Adrenal gland (tissue), 12 donors: ENCODE results near the gene CDH16. TPM values are rescaled to one million over a fixed set of nuclear protein-coding genes. Genes with fewer than 3 reads are reported as not detected.

Experiments
- DNase-seq, 7 donors: peaks; one replicate each; pipeline ENCODE4 v3.0.0-alpha.2; 2019 to 2020
- H3K27ac ChIP-seq, 5 donors: fragments of 200-600 bp; sonication (generic) in 4 of 5; 1 replicate in 3 of 5; 2 replicates in 2 of 5; pipeline versions ENCODE4 v1.5.1 to v1.8.0; 2016 to 2020; ENCODE audit warnings: mild to moderate bottlenecking in 1 of 5
- H3K27me3 ChIP-seq: fragments of 200-600 bp; 2 replicates; pipeline ENCODE4 v1.8.0; 2021
- H3K36me3 ChIP-seq, 2 donors: fragments of 200-600 bp; replicated peaks in 1 of 2; 1 replicate in 1 of 2; 2 replicates in 1 of 2; pipeline versions ENCODE4 v1.5.1 to v1.8.0; 2018 to 2022
- H3K4me1 ChIP-seq, 2 donors: fragments of 200-600 bp; replicated peaks in 1 of 2; 1 replicate in 1 of 2; 2 replicates in 1 of 2; pipeline versions ENCODE4 v1.5.1 to v1.8.0; 2018 to 2021
- H3K4me3 ChIP-seq, 4 donors: fragments of 200-600 bp; sonication (generic) in 3 of 4; one replicate each; pipeline ENCODE4 v1.5.1; 2016 to 2018
- H3K9me3 ChIP-seq, 3 donors: fragments of 200-600 bp; sonication (generic) in 1 of 3; replicated peaks in 1 of 3; 1 replicate in 2 of 3; 2 replicates in 1 of 3; pipeline versions ENCODE4 v1.5.1 to v1.8.0; 2016 to 2021
- POLR2A ChIP-seq, 2 donors: fragments of 450-650 bp; IDR thresholded peaks; one replicate each; pipeline ENCODE4 v1.6.1; 2017; ENCODE audit warnings: antibody characterized with exemption in 2 of 2, mild to moderate bottlenecking in 2 of 2, moderate library complexity in 1 of 2
- WGBS, 4 donors: extraction: QIAGEN DNeasy Blood & Tissue Kit in 2 of 4; methylation state at CpG; one replicate each; pipeline versions ENCODE4 v1.1.5 to v1.1.7; 2013 to 2017; 5-methylcytosine and 5-hydroxymethylcytosine counted together
- intact Hi-C, 2 donors: fragments of 100-400 bp; cut with DNase I; formaldehyde crosslinking; loops; one replicate each; pipeline versions ENCODE4 v1.14.1 to v1.15.0; 2022 to 2023
- polyA plus RNA-seq, 3 donors: library from polyadenylated mRNA; stranded (reverse); fragments of 200-250 nt in 2 of 3; fragments of 350-450 nt in 1 of 3; fragmentation: Illumina TruSeq in 1 of 3; extraction: RNeasy Lipid Tissue Mini Kit (QIAGEN cat#74804) in 1 of 3; gene quantifications; one replicate each; pipeline ENCODE4 v1.2.3, GENCODE V29; 2013 to 2014
- total RNA-seq, 9 donors: library from RNA; depleted of rRNA in 4 of 9; stranded (reverse); fragments of >200 nt in 4 of 9; fragments of 120-200 nt in 1 of 9; fragmentation: NEBNext Ultra II Directional in 1 of 9; extraction: Animal tissue kit (Norgen Biotek cat#: 25700) in 1 of 9; gene quantifications; one replicate each; pipeline versions ENCODE4 v1.1.0 to v1.2.4, GENCODE V29; 2013 to 2023
- TF ChIP-seq, protein P1 (sequence below), 6 experiments: fragments of 450-650 bp in 4 of 6; fragments of 200-600 bp in 2 of 6; sonication (generic) in 1 of 6; IDR thresholded peaks; 1 replicate in 5 of 6; 2 replicates in 1 of 6; pipeline versions ENCODE4 v1.5.1 to v1.8.0; 2016 to 2021; ENCODE audit warnings: antibody characterized with exemption in 6 of 6, mild to moderate bottlenecking in 2 of 6, moderate library complexity in 1 of 6
- donor health status: healthy with polysubstance abuse.
- donor health status: Bipolar disorder and iron deficiency.
- donor health status: DM: yes; HTN: yes; CAD: no.
- donor health status: DM: no; HTN: no; CAD: no.
- donor health status: DM: no; HTN: no; CAD: no.
- donor health status: DM: yes; HTN: yes; CAD: no.

The CDH16 gene
- total and polyA plus RNA-seq, 12 donors: 0.69 TPM; not detected in 11

DNA sequence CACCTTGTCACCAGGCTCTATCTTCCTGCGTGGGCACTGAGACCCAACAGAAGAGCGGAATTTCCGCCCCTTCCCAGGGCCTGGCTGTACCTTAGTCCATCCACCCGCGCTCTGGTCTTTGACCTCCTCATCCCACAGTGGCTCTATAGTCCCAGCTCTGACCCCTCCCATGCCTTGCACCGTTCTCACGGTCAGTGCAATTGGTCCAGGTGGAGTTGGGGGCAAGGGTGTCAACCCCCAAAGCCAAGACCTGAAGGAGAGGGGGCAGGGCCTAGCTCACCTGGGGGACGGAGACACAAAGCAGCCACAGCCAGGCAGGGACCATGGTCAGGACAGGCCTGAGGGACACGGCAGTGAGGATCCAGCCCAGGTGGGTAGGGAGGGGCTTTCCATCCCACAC, 944 bp downstream of the CDH16 start:
- WGBS, 4 donors: 87 to 94% (median 91%) methylated on average over 7 to 9 of the region's 9 CpGs
- no peak for DNase-seq
- H3K9me3 ChIP-seq: no peaks in the 10 kb centered on the region
- H3K36me3 ChIP-seq: no peaks in the 10 kb centered on the region
- H3K4me1 ChIP-seq: peaks cover 0 to 1% of the 10 kb centered on the region in 2 donors
- H3K27ac ChIP-seq: no peak overlapping the region
- intact Hi-C loops: no loop called here
- TF ChIP-seq, protein P1, sequence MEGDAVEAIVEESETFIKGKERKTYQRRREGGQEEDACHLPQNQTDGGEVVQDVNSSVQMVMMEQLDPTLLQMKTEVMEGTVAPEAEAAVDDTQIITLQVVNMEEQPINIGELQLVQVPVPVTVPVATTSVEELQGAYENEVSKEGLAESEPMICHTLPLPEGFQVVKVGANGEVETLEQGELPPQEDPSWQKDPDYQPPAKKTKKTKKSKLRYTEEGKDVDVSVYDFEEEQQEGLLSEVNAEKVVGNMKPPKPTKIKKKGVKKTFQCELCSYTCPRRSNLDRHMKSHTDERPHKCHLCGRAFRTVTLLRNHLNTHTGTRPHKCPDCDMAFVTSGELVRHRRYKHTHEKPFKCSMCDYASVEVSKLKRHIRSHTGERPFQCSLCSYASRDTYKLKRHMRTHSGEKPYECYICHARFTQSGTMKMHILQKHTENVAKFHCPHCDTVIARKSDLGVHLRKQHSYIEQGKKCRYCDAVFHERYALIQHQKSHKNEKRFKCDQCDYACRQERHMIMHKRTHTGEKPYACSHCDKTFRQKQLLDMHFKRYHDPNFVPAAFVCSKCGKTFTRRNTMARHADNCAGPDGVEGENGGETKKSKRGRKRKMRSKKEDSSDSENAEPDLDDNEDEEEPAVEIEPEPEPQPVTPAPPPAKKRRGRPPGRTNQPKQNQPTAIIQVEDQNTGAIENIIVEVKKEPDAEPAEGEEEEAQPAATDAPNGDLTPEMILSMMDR (IDR thresholded peaks at IDR 0.05): no peak
- no peak for TF ChIP-seq POLR2A (IDR thresholded peaks at IDR 0.05)
- H3K4me3 ChIP-seq: no peak overlapping the region
- H3K27me3 ChIP-seq: no peaks in the 10 kb centered on the region

- Histone ChIP-seq H3K9me3 (no peaks in the 10 kb centered on the region), H3K4me1 (no peaks in the 10 kb centered on the region), H3K27ac (no peak overlapping the region), H3K27me3 (no peaks in the 10 kb centered on the region), H3K36me3 (no peaks in the 10 kb centered on the region), H3K4me3 (no peak overlapping the region)
- TF ChIP-seq, protein P1 (IDR thresholded peaks at IDR 0.05): no peak
- TF ChIP-seq POLR2A (IDR thresholded peaks at IDR 0.05): no peak
- intact Hi-C loops: no loop called here
- no peak for DNase-seq
- 82 to 86% (median 84%) methylated on average over 6 of the region's 6 CpGs for WGBS, 4 donors
Measured at GRCh38 chr16:66916518-66916917, 2.2 kb downstream of the CDH16 start.

GRCh38 chr16:66915041-66915440, 3.6 kb downstream of the CDH16 start:
- no peaks in the 10 kb centered on the region for H3K4me1 ChIP-seq
- no peak for TF ChIP-seq POLR2A (IDR thresholded peaks at IDR 0.05)
- TF ChIP-seq, protein P1 (IDR thresholded peaks at IDR 0.05): no peak
- intact Hi-C loops: no loop called here

DNA sequence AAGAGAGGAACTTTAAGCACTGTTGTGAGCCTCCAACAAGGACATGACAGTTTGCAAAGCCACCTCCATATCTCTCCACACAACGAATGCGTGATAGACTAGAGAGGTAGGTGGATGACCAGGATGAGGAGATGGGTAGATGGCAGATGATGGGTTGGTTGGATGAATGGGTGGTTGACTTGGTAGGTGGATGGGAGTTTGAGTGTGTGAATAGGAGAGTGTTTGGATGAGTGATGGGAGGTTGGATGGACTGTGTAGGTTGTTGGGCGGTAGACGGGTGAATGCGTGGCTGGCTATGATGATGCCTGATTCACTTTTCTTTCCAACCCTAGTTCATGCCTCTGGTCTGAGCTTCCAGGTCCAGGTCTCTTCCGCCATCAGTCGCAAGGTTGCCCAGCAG, 4.1 kb downstream of the CDH16 start:
- no peak overlapping the region for H3K27ac ChIP-seq
- H3K27me3 ChIP-seq: no peaks in the 10 kb centered on the region
- 93 to 98% (median 96%) methylated on average over 7 of the region's 7 CpGs for WGBS, 4 donors
- TF ChIP-seq, protein P1 (IDR thresholded peaks at IDR 0.05): no peak
- no peak for TF ChIP-seq POLR2A (IDR thresholded peaks at IDR 0.05)
- no peak for DNase-seq
- no peak overlapping the region for H3K4me3 ChIP-seq
- H3K9me3 ChIP-seq: no peaks in the 10 kb centered on the region
- no peaks in the 10 kb centered on the region for H3K36me3 ChIP-seq
- H3K4me1 ChIP-seq: no peaks in the 10 kb centered on the region
- intact Hi-C loops: no loop called here

More at GRCh38 chr16:66915041-66915440, 3.6 kb downstream of the CDH16 start:
- Histone ChIP-seq H3K4me3 (no peak overlapping the region), H3K9me3 (no peaks in the 10 kb centered on the region), H3K27me3 (no peaks in the 10 kb centered on the region), H3K27ac (no peak overlapping the region), H3K36me3 (no peaks in the 10 kb centered on the region)
- 71 to 83% (median 78%) methylated on average over 7 of the region's 7 CpGs for WGBS, 4 donors
- no peak for DNase-seq
